Fibroblast of skin of left quadriceps (primary cell): ENCODE results near the gene LMO1.

Experiments used
- DNase-seq, 2 experiments: peaks; one replicate each; pipeline ENCODE4 v3.0.0-alpha.2; 2013; ENCODE audit warnings: low read depth in 2 of 2

Gene LMO1

DNA sequence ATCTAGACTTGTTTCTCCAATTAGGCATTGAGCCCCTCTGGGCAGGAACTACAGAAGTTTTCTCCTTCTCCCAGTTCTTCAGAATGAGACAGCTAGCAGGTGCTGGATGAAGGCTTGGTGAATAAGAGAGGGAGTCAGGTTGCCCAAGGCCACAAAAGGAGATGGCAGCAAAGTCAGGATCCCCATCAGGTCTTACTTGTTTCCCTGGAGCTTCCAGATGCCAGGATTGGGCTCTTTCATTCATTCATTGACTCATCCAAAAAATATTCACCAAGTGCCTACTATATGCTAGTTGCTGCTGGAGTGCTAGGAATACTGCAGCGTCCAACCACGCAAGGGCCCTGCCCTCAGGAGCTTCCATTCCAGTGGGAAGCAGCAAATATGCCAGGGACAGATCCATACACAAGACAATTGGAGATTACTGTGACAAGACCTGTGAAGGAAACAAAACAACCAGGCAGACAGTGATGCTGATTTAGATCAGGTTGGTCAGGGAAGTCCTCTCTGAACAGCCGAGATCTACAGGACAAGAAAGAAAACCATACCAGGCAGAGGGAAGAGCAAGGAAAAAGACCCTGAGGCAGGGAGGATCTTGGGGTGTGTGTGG, 24.6 kb upstream of the LMO1 start:
- DNase-seq = no peak

DNA sequence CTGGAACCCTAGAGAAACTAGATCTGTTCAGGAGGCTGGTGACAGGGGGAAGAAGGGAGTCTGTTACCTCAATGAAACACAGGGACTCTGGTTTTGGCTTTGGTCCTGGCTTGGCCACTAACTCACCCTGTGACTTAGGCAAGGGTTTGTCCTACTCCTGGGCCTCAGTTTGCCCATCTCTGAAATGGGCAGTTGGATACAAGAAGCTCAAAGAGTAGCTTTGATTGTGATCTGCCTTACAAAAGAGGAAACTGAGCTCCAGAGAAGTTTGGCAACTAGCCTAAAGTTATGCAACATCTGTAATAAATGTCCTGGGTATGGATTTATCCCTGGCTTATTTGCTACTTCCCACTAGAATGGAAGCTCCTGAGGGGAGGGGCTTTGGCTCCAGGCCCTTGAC, 24.0 kb upstream of the LMO1 start:
- no peak for DNase-seq

DNA sequence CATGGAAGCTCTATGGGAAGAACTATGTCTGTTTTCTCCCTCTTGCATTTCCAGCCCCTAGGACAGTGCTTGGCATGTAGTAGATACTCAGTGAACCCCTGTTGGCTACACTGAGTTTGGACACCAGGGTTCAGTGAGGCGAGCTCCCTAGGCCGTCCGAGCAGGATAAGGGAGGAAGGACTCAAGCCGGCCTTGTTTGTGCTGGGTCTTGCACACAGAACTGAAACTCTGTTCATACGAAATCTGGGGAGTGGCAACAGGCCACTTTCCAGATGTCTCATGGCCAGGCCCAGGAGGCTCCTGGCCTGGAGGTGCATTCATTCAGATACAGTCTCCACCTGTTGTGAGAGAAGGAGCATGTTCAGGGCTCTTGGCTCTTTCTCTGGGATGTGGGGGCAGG, 23.6 kb upstream of the LMO1 start:
- DNase-seq = no peak

DNA sequence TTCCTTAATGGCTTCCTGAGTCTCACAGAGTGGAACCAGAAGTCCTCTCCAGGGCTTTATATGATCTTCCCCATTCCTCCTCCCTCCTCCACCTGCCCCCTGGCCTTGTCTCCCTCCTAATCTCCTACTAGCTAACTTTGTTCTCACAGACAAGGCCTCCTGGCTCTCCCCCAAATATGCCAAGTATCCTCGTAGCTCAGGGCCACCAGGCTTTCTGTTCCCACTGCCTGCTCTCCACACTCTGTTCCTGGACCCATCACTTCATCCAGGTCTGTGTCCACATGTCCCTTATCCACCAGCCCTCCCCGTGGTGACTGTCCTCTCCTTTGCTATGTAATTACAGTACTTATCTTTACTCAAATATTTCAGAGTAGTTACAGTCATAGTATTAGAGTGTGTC, 23.2 kb upstream of the LMO1 start:
- no peak for DNase-seq

DNA sequence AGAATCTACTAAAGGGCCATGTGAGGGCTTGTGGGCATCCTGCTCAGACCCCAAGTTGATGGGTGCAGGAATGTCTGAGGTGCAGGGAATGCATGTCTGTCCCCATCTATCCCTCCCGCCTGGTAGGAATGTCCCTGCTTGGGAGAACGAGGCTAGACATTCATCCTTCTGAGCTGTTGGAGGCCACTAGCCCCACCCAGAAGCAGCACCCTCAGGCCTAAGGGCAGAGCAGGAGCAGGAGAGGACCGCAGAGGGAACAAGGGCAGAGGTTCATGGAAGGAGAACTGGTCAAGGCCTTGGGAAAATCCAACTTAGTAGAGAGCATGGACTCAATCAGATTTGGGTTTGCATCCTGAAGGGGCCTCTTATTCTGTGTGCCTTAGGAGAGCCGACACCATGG, 22.1 kb upstream of the LMO1 start:
- no peak for DNase-seq

DNA sequence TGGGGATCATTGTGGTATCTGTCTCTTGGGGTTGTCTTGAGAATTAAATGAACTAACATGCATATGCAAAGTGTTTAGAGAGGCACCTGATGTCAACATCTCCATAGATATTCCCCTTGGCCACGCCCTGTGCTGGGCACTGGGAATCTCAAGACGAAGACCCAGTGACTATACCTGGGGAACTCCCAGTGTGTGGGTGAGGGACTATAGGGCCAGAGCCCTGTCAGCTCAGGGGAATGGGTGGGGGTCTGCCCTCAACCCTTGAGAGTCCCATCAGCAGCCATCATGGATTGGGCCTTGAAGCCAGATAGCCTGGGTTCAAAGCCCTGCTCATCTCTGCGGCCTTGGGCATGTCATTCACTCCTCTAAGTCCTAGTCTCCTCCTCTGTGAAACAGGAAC, 21.6 kb upstream of the LMO1 start:
- no peak for DNase-seq

DNA sequence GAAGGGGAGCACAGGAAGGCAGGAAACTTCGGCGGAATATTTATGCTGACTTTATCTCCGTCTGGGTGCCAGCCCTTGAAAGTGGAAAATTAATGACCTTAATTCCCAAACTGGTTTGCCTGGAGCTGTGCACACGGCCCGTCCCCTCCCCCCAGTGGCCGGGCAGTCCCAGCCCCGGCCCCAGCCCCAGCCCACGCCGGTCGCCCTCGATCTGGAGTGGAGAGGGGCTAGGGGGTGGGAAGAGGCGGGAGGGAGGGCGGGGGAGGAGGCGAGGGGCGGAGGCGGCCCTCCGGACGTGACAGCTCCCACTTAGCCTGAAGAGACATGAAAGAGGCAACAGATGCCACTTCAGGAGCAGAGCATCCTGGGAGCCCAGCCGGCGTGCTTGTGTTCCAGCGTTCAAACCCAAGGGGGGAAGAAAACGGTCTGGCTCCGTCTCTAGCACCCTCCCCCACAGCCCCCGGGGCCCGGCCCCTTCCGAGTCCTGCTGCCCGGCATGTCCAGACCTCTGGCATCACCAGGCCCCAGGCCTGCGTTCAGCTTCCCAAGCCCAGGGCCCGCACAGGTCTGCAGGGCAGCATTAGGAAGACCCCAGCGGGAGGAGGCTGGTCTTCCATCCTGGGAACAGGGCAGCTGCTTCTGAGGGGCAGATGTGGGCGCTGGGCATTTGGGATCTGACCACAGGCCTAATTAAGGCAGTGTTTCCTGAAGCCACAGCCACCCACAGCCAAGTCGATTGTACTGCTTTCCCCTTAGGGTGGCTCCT, 20.0 kb upstream of the LMO1 start:
- DNase-seq = no peak

DNA sequence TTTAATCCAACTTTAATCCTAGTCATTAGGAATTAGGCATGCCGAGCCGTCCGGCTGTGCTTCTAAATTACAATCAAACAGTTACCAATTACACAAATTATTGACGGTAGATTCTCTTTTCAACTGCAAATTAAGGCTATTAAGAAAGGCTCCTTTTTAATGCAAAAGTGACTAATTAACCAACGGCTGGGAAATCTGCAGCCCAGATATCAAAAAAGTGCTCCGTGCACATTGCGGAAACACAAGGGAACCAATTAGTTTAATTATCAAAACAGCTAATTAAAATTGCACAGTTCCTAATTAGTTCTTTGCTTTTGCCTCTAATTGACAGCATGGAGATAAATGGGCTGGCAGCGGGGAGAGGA, 19.4 kb upstream of the LMO1 start:
- no peak for DNase-seq

DNA sequence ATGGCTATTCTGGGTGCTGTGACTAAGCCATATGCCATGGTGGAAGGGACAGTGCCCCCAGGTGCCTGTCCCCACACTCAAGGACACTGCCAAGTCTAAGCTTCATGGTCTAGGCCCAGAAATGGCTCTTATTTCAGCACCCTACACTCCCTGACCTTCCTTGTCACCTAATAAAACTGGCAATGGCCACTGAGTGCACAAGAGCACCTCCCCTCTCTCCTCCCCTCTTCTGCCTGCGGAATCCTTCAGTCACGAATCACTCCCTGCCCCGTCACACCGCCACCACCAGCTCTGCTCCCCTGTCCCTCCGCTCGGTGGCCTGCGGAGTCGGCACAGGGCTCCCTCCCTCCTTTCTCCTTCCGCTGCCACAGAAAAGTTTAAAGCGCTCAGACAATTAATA, 19.0 kb upstream of the LMO1 start:
- DNase-seq = no peak

DNA sequence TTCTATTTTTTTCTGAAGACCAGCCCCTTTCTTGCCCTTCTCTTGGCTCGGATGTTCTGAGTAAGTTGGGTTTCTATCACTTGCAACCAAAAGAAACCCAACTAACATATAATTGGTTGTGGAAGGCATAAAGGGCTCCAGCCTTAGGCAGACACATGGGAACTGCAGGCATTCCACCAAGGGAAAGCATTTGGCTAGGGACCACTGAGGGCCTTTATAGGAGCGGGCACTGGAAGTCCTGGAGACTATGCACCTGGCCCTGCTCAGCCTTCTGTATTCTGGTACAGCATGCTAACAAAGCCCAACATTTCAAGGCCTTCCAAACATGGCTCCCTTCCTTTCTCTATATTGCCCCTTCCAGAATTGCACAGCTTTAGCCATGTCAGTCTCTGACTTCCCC, 17.6 kb upstream of the LMO1 start:
- no peak for DNase-seq

DNA sequence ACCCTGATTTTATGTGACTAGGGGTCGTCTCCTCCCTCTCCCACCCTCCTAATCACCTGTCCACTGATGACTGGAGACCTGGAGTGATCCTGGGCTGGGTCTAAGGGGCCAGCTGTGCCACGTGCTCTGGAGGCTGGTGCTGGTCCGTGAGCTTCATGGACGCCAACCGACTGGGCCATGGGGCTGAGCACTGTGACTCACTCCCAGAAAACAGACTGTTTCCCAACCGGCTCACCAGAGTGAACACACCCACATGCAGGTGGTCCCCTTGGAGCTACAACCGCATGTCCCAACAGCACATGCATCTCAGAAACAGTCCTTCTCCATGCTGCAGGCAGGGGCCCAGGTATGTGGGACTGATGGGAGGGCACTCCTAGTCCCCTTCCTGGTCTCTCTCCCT, 14.0 kb upstream of the LMO1 start:
- no peak for DNase-seq

DNA sequence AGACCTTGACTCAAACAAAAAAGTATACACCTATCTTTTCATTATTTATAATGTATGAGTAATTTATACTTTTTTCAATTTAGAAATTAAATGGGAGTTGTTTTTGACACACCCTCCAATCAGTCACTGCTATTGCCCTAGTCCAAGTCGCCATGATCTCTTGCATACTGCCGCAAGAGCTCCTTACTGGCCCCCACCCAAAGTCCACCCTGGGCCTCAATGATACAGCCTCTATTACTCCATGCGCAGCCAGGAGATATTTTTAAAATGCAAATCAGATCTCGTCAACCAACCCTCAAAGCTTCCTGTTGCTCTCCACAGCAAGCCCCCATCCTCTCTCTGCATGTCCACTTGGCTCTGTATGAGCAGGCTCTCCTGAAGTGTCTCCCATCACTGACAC, 12.8 kb upstream of the LMO1 start:
- no peak for DNase-seq

DNA sequence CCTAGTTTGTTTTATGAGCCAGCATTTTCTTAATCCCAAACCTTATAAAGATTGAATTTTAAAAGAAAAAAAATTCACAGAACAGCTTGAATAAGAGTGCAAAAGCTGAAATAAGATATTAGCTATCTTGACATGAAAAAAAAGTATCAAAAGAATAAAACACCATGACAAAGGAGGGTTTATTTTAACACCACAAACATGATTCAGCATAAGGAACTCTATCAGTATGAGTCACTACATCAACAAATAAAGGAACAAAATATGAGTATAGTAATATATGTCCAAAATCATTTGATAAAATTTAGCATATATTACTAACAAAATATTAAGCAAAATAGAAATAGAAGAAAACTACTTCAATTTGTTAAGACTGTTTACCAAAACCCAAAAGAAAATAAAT, 9.6 kb upstream of the LMO1 start:
- DNase-seq = no peak

DNA sequence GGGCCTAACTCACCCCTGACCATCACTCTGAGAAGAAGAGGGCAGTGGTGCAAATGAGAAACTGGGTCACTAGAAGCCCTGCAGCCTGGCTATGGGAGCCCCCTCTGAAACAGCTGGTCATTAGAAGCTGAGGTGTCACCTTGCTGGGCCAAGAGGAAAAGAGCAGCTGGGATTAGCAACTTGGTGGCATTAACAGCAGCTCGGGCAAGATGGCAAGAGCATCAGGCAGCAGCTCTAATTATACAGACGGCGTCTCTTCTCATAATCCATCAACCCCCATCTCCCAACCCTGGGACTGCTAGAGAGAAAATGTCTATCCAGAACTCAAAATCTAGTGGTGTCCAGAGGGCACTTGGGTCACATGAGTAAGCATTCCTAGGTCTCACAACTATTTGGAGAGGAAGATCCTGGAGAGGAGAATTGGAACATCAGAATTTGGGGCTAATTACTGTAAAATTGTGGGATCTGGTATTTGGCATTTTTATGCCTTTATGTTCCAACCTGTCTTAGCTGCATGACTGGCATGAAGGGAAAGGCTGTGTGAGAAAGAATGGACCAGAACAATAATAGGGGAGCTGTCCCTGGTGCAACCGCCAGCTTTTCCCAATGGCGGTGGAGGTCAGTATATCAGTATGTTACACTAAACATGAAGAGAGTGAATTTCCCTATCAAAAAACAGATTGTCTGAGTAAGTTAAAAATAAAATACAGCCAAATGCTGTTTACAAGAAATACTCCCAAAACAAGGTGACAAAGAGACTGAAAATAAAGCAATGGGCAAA, 7.6 kb upstream of the LMO1 start:
- DNase-seq = no peak

DNA sequence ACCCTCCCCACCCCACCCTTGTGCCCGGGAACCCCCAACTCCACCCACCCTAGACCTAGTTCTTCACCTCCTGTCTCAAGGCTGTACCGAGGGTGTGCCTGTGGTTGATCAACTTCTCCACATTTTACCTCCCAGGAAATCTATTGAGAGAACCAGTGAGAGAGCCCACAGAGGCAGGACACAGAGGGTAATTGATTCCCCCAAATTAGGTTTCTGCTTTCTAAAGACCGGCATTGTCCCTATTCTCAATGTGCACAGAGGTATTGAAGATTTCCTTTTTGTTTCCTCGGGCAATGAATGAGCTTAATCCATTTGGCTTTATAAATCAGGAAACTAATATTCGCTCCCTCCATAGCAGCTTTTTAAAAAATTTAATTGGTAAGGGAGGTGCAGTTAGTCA, 6.0 kb upstream of the LMO1 start:
- DNase-seq = no peak

DNA sequence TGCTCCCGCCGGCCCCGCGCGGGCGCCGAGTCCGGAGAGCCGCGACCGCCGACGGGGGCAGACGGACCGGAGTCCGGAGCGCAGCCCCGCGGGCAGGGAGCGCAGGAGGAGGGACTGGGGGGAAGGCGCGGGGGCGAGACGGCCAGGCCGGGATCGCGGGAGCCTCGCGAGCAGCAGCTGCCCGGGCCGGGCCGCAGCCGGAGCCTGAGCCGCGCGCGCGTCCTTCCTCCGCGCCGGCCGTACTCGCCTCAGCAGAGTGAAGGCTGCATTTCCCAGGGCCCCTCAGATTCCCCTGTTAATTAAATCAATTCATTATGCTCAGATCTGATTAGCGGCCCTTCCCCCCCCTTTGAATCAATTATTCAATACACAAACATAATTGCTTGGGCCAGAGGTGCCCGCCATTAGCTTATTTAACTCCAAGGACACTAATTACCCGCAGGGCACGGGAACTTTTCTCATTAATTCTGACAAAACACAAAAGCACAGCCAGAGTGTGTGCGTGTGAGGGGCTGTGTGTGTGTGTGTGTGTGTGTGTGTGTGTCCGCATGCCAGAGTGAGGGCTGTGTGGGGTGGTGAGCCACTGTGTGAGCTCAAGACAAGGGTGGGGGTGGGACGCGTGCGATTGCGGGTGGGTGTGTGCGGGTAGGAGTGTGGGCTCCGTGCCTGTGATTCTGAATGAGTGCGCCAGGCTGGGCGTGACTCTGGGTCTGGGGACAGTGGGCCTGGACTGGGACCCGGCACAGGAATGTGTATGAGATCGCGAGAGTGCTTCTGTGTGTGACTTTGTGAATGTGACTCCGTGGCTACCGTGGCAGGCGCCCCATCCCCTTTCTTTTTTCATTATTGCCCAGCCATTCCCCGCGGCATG, 5.1 kb upstream of the LMO1 start:
- DNase-seq = no peak

DNA sequence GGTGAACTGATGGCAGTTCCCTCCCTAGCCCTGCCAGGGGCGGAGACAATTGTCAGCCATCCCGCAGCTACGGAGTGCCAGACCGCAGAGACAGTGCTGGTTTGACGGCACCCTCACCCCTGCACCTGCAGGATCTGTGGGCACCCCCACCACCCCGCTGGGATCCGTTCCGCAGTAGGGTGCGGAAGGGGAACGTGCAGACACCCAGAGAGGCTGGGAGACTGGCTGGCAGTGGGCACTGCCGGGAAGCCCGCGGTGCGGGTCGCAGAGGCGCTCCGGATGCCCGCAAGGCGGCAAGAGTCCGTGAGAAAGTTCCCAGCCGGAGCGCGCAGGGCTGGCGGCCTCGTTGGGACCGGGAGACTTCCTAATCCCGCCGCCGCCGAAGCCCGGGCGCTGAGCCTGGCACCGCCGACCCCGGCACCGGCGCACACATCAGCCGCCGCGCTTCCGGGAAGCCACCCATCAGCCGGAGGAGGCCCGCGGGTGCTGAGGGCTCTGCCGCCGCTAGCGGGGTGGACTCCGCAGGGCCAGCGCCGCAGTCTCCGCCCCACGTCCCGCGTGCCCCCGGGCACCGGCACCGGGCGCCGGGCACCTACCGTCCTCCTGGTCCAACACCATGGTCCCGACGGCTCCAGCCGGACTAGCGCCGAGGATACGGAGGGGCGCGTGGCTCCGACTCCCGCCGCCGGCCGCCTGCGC, 4.3 kb upstream of the LMO1 start:
- DNase-seq = no peak

DNA sequence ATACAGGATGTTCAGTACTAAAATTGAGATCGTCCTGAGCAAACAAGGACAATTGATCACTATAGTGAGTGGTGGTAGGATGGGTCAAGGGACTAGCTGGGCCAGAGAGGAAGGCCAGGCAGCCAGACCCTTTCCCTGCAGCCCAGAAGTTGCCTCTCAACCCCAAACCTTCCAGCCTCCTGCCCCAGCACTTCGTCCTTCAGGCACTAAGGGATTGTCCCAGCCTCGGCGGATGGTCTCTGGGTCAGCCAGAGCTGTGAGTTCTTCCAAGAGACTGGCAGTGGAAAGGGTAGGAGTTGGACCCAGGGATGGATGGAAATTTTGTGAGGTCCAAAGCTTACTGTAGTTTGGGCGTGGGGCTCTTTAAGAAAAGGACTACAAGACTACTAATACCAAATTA, 3.6 kb upstream of the LMO1 start:
- DNase-seq = no peak

DNA sequence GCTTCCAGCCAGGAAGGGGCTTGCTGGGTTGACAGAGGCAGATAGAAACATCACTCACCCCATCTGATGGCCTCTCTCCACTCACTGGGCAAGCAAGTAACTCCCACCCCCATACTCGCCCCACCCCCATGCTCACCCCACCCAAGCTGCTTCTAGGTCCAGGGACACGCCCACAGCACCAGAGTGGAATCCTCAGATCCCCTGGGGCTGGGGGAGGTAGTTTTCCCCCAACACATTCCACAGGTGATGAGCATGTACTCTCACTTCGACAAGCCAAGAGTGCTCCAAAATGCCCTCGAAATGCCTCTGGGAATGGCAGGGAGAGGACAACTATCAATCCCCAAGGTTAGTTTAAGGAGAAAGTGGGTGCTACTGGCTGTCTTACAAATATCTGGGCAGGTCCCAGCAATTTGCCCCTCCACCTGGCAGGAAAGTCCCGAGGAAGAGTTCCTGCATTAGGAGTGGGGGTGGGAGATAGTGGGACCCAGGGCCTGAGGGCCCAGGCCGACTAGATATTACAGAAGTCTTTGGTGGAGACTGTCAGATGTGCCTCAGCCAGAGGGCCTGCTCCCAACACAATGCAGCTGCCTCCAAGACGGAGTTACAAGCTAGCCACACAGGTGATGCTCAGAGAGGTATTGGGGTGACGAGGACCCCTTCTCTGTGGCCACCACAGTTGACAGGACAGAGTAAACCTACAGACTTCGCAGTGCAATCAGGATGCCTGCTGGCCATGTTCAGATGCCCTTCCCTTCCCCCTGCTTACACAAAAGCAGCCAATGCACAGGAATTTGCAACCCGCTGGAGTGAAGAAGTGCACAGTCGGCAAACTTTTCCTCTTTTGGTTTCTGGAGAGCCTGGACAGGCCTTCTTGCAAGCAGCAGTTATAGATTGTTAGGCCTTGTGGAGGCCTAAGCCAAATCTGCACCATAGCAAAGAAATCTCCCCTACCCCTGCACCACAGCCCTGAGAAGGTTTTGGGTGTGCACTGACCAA, 2.9 kb upstream of the LMO1 start:
- DNase-seq = no peak

DNA sequence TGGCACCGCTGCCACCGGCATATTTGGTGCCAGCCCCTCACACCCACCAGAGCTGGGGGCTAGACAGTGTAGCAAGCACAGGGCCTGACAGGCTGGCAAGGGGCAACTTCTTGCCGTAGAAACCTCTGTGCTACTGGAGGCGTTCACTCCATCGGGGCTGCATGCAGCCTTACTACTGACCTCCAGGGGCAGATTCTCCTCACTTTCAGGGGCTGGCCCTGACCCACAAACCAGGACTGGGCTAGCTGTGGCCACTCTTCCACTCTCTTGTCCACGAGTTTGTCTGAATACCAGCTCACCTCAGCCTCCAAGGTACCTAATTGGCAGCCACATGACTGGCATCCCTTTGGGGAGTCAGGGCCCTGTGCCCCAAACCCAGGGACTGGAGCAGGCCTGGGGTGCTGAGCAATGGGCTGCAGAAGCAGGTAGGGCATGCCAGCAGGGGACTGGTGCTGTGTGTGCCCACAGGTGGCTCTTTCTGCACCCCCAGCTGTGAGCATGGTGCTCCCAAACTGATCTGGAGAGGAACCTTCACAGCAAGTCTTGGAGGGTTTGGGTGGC, 2.1 kb upstream of the LMO1 start:
- no peak for DNase-seq
